ENCODE measurements around the gene PRSS1.

PRSS1 gene

DNA sequence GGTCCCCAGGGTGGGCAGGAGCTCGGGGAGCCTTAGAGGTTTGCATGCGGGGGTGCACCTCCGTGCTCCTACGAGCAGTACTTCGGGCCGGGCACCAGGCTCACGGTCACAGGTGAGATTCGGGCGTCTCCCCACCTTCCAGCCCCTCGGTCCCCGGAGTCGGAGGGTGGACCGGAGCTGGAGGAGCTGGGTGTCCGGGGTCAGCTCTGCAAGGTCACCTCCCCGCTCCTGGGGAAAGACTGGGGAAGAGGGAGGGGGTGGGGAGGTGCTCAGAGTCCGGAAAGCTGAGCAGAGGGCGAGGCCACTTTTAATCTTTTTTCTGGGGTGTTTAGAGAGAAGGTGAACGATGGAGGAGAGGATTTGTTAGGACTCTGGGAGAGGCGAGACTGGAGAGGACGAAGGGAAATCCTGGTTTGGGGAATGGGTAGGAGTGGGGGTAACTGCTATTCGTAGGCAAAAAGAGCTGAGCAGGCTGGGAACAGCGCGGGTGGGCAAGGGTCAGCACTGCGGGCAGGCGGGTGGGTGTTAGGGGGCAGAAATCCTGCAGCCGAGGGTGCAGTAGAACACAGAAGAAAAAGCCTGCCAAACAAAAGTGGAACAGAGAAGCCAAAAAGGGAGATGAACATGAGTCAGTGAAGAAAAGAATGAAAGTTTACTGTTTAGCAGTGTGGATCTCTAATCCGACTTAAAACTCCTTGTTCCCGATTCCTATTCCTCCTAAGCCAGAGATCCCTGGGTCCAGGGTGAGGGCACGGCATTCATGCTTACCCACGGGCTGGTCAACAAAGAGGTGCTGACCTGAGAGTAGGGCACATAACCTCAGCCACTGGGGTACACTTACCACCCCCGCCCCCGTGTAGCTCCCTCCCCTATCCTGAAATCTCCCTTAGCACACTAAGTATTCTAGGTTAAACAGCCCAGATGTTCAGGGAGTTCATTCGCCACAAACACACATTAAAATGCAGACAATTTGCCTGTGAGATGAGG, 48.4 kb downstream of the PRSS1 start:
- no peak for DNase-seq (ENCODE audit: low read depth)
- TF ChIP-seq, protein P1, sequence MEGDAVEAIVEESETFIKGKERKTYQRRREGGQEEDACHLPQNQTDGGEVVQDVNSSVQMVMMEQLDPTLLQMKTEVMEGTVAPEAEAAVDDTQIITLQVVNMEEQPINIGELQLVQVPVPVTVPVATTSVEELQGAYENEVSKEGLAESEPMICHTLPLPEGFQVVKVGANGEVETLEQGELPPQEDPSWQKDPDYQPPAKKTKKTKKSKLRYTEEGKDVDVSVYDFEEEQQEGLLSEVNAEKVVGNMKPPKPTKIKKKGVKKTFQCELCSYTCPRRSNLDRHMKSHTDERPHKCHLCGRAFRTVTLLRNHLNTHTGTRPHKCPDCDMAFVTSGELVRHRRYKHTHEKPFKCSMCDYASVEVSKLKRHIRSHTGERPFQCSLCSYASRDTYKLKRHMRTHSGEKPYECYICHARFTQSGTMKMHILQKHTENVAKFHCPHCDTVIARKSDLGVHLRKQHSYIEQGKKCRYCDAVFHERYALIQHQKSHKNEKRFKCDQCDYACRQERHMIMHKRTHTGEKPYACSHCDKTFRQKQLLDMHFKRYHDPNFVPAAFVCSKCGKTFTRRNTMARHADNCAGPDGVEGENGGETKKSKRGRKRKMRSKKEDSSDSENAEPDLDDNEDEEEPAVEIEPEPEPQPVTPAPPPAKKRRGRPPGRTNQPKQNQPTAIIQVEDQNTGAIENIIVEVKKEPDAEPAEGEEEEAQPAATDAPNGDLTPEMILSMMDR (conservative IDR thresholded peaks at IDR 0.05; ENCODE audit: low read length): no peak
- H3K4me3 ChIP-seq (ENCODE audit: low read length): no peak overlapping the region

DNA sequence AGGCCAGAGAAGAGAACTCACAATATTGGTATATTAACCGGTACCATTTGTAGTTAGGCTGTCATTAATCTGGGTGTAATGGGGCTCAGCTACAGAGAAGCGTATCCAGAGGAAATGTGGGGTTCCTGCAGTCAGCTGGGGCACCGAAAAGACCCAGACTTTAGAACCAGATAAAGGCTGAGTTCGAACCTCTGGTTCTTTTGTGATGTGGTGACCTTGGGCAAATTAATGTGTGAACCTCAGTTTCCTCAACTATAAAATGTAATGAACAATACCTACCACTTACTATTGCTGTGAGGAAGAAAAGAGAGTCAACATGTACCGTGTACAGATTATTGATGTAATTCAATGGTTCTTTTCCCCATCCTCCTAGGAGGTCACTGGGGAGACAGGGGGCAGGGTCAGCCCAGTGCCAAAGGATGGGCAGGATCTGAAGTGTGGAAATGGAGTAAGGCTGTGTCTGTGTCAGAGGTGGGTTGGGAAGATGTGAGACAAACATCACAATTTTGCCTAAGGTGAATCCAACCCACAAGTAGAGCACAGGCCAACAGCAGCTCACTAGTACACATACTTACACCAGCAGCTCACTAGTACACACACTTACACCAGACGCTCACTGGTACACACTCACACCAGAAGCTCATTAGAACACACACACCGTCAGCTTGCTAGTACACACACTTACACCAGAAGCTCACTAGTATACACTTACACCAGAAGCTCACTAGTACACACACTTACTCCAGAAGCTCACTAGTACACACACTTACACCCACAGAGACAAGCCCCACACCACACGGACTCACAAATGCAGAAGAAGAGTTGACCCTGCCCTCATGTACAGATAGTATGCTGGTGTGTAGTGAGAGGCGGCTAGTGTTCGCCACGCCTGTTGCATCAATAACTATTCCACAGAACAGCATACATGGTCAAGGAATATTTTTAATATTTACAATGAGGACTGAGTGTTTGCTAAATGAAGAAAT, 49.5 kb downstream of the PRSS1 start:
- H3K4me3 ChIP-seq (ENCODE audit: low read length): no peak overlapping the region

DNA sequence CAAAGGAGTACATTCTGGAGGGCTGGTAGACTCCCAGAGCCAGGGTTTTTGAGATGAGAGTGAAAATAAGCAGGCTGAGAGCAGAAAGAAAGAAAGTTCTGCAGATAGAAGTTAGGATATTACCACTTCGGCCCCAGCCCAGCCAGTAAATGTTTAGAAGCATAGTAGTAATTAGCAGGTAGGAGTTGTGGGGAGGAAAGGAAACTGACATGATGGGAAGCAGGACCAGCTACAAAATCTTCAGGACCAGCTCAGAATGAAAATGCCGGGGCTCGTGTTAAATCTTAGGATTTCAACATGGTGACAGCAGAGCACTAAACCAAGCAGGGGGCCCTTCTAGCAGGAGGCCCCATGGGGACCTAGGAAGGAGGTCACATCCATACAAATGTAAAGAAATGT, 50.2 kb downstream of the PRSS1 start:
- no peak overlapping the region for H3K4me3 ChIP-seq (ENCODE audit: low read length)
- no peak for DNase-seq (ENCODE audit: low read depth)
- TF ChIP-seq, protein P1 (conservative IDR thresholded peaks at IDR 0.05; ENCODE audit: low read length): no peak

More for the DNA sequence above, 49.5 kb downstream of the PRSS1 start:
- TF ChIP-seq, protein P1 (conservative IDR thresholded peaks at IDR 0.05; ENCODE audit: low read length): no peak
- no peak for DNase-seq (ENCODE audit: low read depth)

DNA sequence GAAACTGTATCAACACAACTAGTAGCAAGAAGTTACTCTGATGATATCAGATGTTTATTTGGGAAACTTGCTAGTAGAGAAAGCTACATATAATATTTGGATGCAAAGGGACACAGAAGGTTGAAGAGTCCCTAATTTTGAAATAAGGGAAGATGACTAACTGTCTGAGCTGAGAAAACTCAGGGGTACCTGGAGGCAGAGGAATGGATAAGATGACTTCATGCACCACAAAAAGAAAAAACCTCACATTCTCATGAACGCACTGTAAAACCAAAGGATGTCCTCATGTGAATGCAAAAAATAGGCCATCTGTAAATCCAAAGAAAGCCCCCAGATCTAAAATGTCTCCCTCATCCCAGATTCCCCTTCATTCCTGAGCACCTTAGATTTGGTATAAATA, 50.8 kb downstream of the PRSS1 start:
- TF ChIP-seq, protein P1 (conservative IDR thresholded peaks at IDR 0.05; ENCODE audit: low read length): no peak
- DNase-seq (ENCODE audit: low read depth): no peak
- H3K4me3 ChIP-seq (ENCODE audit: low read length): no peak overlapping the region

DNA sequence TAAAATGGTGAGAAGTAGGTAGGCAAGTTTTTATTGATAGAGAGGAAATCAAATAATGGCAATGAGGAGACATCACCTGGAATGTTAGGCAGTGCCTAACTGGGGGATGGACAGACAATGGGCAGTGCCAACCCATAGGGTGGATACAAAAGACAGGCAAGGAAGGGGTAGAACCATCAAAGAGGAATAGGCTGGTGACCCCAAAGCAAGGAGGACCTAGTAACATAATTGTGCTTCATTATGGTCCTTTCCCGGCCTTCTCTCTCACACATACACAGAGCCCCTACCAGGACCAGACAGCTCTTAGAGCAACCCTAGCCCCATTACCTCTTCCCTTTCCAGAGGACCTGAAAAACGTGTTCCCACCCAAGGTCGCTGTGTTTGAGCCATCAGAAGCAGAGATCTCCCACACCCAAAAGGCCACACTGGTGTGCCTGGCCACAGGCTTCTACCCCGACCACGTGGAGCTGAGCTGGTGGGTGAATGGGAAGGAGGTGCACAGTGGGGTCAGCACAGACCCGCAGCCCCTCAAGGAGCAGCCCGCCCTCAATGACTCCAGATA, 51.5 kb downstream of the PRSS1 start:
- no peak for DNase-seq (ENCODE audit: low read depth)
- H3K4me3 ChIP-seq (ENCODE audit: low read length): no peak overlapping the region
- TF ChIP-seq, protein P1 (conservative IDR thresholded peaks at IDR 0.05; ENCODE audit: low read length): no peak

DNA sequence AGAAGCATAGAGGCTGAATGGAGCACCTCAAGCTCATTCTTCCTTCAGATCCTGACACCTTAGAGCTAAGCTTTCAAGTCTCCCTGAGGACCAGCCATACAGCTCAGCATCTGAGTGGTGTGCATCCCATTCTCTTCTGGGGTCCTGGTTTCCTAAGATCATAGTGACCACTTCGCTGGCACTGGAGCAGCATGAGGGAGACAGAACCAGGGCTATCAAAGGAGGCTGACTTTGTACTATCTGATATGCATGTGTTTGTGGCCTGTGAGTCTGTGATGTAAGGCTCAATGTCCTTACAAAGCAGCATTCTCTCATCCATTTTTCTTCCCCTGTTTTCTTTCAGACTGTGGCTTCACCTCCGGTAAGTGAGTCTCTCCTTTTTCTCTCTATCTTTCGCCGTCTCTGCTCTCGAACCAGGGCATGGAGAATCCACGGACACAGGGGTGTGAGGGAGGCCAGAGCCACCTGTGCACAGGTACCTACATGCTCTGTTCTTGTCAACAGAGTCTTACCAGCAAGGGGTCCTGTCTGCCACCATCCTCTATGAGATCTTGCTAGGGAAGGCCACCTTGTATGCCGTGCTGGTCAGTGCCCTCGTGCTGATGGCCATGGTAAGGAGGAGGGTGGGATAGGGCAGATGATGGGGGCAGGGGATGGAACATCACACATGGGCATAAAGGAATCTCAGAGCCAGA, 52.5 kb downstream of the PRSS1 start:
- TF ChIP-seq, protein P1 (conservative IDR thresholded peaks at IDR 0.05; ENCODE audit: low read length): no peak
- DNase-seq (ENCODE audit: low read depth): no peak
- no peak overlapping the region for H3K4me3 ChIP-seq (ENCODE audit: low read length)

Data from AG10803 (cell line).